ENCODE measurements around the gene CSTF1. TPM values are rescaled to one million over a fixed set of nuclear protein-coding genes. Genes with fewer than 3 reads are reported as not detected.
A peak's percentile ranks its signal among the peaks of the same experiment; 100 is the strongest.

CSTF1 gene
- total RNA-seq, 1 donor from 2014 or later, result 27.8 TPM

DNA sequence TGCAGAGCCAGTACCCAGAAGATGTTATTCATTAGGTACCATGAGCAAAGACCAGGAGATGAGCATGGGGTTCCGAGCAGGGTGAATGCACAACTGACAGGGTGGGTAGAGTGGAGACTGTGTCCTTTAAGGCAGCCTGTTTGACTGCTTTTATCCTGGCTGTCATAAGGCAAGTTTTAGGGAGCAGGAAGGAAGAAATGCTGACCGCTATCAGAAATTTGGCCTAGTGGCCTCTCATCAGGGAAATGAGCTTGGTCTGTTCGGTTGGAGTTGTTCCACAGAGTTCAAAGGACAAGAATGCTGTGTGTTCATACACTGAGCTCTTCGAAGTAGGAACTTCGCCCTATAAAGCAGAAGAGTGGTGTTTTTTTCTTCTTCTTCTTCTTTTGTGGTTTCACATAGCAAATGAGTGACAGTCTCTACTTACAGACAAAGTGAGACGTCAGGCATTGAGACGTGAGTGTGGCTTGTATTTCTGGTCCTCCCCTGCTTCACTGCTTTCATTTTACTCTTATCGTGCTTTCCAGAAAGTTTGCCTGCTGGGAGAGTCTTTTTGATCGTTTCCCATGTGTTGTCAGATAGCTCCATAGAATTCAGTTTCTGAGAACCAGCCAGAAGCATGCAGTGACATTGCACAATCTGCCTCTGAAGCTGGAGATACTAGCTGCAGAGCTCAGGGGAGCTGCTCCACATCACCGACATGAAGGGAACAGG, 19.5 kb downstream of the CSTF1 start, which contains the start of gene CASS4:
CASS4 (plus strand) TSS at position 502 of the 714 bp plus-strand sequence; CDS start at position 701, 199 bp downstream.
- Histone ChIP-seq H3K9me3 (no peaks in the 10 kb centered on the region), H3K4me1 (peaks cover 30% of the 10 kb centered on the region), H3K4me3 (peak within 1 kb of the TSS; percentile 49), H3K36me3 (peaks cover 9% of the 10 kb centered on the region), H3K27ac (peak within 1 kb of the TSS; percentile 87), H3K27me3 (no peaks in the 10 kb centered on the region)
- intact Hi-C loops (cut with DNase I), result no loop called here
- DNase-seq, result no peak
- ATAC-seq, result peak; percentile 91
- TF ChIP-seq, protein P1, sequence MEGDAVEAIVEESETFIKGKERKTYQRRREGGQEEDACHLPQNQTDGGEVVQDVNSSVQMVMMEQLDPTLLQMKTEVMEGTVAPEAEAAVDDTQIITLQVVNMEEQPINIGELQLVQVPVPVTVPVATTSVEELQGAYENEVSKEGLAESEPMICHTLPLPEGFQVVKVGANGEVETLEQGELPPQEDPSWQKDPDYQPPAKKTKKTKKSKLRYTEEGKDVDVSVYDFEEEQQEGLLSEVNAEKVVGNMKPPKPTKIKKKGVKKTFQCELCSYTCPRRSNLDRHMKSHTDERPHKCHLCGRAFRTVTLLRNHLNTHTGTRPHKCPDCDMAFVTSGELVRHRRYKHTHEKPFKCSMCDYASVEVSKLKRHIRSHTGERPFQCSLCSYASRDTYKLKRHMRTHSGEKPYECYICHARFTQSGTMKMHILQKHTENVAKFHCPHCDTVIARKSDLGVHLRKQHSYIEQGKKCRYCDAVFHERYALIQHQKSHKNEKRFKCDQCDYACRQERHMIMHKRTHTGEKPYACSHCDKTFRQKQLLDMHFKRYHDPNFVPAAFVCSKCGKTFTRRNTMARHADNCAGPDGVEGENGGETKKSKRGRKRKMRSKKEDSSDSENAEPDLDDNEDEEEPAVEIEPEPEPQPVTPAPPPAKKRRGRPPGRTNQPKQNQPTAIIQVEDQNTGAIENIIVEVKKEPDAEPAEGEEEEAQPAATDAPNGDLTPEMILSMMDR (IDR thresholded peaks at IDR 0.05), result no peak

DNA sequence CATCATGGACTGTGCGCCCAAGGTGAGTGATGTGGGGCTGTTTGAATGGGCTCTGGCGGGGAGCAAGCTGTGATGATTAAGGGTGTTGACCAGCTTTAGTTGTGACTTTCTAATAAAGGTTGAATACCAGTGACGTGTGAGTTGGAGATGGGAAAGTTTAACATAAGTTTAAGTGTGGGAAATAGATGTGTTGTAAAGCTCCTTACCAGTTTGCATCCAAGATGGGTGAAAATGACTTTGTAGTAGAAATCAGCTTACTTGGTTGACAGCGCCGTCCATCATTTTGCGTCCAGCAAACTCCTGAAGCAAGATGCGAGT, 20.0 kb downstream of the CSTF1 start:
- H3K4me1 ChIP-seq, result peaks cover 33% of the 10 kb centered on the region
- intact Hi-C loops (cut with DNase I), result no loop called here

DNA sequence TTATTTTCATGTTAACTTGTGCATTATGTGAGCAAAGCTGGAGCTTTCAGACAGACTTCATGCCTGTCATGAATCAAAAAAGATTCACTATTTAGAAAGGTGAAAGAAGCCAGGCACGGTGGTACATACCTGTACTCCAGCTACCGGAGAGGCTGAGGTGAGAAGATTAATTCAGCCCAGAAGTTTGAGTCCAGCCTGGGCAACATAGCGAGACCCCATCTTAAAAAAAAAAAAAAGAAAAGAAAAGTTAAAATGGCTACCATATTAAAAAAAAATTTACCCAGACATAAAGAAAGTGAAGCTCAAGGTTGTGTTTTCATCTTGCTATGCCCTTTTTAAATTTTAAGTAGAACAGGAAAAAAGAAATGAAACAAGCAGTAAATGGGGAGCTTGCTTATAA, 20.5 kb downstream of the CSTF1 start:
- DNase-seq (no peak), ATAC-seq (no peak)
- Histone ChIP-seq H3K4me1 (peaks cover 37% of the 10 kb centered on the region), H3K36me3 (no peaks in the 10 kb centered on the region), H3K27ac (peak overlapping the region; percentile 87), H3K27me3 (no peaks in the 10 kb centered on the region), H3K4me3 (peak overlapping the region; percentile 49), H3K9me3 (no peaks in the 10 kb centered on the region)
- intact Hi-C loops (cut with DNase I), result no loop called here
- TF ChIP-seq, protein P1 (IDR thresholded peaks at IDR 0.05), result no peak

More for the DNA sequence above, 20.0 kb downstream of the CSTF1 start:
- Histone ChIP-seq H3K9me3 (no peaks in the 10 kb centered on the region), H3K27me3 (no peaks in the 10 kb centered on the region), H3K4me3 (peak overlapping the region; percentile 49), H3K27ac (peak overlapping the region; percentile 87), H3K36me3 (peaks cover 3% of the 10 kb centered on the region)
- no peak for ATAC-seq
- TF ChIP-seq, protein P1 (IDR thresholded peaks at IDR 0.05), result no peak
- no peak for DNase-seq

DNA sequence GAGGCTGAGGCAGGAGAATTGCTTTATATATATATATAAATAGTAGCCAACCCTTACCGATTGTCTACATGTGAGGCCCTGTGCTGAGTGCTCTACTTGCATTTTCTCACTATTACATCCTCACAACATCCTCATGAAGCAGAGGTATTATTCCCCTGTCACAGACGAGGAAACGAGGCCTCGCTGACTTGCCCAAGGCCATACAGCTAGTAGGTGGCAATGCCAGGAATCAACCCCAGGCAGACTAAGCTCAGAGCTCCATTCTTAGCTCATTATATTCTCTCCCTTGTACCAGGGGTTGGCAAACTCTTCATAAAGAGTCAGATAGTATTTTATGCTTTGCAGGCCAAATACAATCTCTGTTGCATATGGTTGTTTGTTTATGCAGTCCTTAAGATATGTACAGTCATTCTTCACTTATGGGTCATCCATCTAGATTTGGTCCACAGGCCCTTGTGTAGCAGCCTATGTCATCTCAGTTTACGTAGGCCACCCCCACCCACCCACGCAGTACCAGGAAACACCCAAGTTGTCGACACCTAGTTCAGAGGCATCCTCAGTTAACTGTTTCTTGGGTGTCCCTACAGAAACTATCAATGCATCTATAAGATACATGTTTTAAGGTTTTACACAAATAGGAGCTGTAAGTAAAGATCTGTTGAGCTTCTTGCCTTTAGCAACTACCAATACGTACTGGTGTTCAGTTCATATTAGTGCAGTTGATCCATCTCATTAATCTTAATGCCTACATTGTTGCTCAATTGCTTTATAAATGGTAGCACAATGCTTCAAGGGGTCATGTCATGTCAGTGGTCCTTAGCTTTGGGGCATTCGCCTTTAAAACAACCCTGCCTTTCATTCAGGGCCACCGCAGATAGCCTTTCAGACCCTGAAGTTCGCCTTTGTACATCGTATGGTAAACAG, 22.7 kb downstream of the CSTF1 start:
- DNase-seq (no peak), ATAC-seq (no peak)
- Histone ChIP-seq H3K27ac (peak overlapping the region; percentile 87), H3K27me3 (no peaks in the 10 kb centered on the region), H3K4me3 (peak overlapping the region; percentile 49), H3K9me3 (no peaks in the 10 kb centered on the region), H3K4me1 (peaks cover 50% of the 10 kb centered on the region), H3K36me3 (no peaks in the 10 kb centered on the region)
- TF ChIP-seq, protein P1 (IDR thresholded peaks at IDR 0.05), result no peak
- intact Hi-C loops (cut with DNase I), result no loop called here

DNA sequence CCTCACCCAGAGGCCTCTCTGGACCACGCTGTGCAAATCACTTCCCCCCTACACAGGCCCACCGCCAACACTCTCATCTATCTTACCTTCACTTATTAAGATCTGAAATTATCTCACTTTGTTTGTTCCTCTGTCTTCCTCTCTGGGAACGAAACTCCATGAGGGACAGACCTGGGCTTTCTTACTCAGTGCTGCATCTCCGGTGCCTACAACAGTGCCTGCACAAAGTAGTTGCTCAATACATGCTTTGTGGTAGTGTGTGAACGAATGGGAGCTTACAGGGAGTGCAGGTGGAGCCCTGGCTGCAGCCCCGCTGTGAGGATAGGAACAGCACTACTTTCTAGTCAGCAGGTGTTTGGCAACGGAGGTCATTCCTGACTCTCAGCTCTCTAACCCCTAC, 25.0 kb downstream of the CSTF1 start:
- DNase-seq (no peak), ATAC-seq (no peak)
- TF ChIP-seq, protein P1 (IDR thresholded peaks at IDR 0.05), result no peak
- intact Hi-C loops (cut with DNase I), result no loop called here
- H3K36me3 ChIP-seq, result no peaks in the 10 kb centered on the region
- H3K27ac ChIP-seq, result peak overlapping the region; percentile 80
- H3K4me3 ChIP-seq, result peak overlapping the region; percentile 49
- no peaks in the 10 kb centered on the region for H3K27me3 ChIP-seq
- H3K4me1 ChIP-seq, result peaks cover 40% of the 10 kb centered on the region
- H3K9me3 ChIP-seq, result no peaks in the 10 kb centered on the region

Measured in upper lobe of right lung (tissue), 1 donor.